HG02623 (cell line): ENCODE data around the gene PRSS50.
"Not testable (repeated sequence)": the region's sequence is repeated elsewhere in the genome, so short reads cannot be mapped to it uniquely, and the experiment has no call there.

Source experiments
- ATAC-seq: cut with Tn5 transposase; IDR thresholded peaks from one replicate; pipeline ENCODE4 v1.9.1; 2021; ENCODE audit warnings: moderate library complexity; ENCODE audit not compliant: unreplicated experiment

Gene PRSS50, protein sequence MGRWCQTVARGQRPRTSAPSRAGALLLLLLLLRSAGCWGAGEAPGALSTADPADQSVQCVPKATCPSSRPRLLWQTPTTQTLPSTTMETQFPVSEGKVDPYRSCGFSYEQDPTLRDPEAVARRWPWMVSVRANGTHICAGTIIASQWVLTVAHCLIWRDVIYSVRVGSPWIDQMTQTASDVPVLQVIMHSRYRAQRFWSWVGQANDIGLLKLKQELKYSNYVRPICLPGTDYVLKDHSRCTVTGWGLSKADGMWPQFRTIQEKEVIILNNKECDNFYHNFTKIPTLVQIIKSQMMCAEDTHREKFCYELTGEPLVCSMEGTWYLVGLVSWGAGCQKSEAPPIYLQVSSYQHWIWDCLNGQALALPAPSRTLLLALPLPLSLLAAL

DNA sequence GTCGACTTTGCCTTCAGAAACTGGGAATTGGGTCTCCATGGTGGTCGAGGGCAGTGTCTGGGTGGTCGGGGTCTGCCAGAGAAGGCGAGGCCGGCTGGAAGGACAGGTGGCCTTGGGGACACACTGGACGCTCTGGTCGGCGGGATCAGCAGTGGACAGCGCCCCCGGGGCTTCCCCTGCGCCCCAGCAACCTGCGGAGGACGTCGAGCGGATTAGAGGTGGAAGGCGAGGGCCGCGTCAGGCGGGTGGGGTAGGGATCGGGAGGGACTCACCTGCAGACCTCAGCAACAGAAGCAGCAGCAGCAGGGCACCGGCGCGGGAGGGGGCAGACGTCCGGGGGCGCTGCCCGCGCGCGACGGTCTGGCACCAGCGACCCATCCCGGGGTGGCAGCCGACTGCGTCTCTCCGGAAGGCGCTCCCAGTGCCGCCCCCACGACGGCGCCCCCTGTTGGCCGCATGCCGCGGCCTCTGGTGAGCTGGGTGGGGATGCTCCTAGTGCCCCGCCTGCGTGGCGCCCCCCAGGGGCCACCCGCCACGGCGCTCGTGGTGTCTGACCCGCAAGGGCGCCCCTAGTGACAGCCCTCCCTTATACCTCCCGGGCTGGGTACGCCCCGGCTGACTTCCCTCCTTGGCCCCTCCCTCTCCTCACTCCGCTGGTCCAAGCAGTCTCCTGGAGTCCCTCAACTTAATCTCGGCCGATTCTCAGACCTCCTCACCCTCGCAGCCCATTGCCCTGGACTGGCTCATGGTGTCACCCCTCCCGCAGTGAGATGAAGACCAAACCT lies at the start of gene PRSS50:
Gene PRSS50, minus strand, starts transcription at position 423 of the 785 bp plus-strand sequence. Its CDS starts 45 bp downstream, at position 378.
- ATAC-seq, result no peak

DNA sequence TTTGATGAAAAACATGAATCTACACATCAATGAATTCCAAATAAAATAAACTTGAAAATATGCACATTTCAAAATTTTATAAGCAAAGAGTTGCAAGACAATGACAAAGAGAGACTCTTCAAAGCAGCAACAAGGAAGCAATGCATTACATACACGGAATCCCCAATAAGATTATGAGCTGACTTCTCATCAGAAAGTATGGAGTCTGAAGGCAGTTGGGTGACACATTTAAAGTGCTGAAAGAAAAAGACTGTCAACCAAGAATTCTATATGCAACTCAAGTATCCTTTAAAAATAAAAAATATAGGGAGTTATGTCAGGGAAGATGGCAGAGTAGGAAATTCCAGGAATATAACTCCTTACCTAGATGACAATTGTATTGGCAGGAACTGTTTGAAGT lies 46.5 kb upstream of the PRSS50 start:
- no peak for ATAC-seq

DNA sequence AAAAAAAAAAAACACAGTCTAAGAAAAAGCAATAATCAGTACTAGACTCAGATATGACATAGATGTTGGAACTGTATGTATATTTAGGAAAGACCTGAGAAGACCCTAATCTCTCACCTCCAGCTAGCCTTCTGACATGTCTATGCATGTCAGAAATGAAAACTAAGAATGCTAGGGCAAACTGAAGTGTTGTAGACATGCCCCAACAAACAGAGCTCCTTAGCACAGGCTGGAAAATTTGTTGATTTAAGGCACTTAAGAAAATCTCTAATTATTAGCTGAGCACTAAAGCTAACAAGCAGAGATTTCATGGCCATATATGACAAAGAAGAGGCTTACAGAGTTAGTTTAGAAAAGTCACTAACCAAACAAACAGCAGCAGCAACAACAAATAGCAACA lies 45.5 kb upstream of the PRSS50 start:
- no peak for ATAC-seq

DNA sequence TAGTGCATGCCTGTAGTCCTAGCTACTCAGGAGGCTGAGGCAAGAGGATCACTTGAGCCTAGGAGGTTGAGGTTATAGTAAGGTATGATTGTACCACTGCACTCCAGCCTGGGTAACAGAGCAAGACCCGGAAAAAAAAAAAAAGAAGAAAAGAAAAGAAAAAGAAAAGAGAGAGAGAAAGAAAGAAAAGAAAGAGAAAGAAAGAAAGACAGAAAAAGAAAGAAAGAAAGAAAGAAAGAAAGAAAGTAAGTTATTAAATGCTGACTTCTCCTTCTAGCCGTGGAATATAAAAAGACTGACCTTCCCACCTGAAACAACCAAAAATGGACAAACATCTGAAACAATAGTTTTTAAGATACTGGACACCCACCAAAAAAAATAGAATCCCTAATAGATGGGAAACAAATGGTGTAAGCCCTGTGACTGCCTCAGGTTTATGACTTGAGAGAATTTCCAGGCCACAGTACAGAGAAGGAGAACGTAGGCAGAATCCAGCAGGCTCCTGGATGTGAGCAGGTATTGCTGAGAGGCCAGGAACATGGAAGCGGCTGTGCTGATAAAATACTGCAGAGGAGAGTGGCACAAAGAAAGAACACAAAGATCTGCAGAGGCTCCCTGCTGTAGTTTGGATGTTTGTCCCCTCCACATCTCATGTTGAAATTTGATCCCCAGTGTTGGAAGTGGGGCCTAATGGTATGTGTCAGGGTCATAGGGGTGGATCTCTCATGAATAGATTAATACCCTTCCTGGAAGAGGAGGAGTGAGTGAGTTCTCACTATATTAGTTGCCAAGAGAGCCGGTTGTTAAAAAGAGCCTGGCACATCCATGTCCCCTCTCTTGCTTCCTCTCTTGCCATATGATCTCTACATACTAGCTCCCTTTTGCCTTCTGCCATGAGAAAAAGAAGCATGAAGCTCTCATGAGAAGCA lies 41.8 kb upstream of the PRSS50 start:
- ATAC-seq, result no peak

DNA sequence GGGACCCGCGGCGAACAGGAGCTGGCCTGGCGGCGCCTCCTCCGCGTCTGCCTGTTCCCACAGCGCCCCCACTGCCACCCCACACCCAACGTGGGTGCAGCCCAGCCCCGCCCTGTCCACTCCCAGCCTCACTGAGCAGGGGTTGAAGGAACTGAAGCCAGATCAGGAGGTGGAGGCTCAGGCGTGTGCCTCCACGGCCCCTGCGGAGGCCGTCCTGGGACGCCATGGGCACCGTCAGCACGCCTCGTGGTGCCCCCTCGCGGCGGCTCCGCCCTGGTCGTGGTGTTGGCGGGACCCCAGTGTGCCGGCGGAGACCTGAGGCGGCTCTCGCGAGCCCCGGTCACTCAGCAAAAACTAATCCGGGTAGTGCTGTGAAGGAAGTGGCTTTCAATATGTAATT lies 39.0 kb upstream of the PRSS50 start:
- no peak for ATAC-seq

DNA sequence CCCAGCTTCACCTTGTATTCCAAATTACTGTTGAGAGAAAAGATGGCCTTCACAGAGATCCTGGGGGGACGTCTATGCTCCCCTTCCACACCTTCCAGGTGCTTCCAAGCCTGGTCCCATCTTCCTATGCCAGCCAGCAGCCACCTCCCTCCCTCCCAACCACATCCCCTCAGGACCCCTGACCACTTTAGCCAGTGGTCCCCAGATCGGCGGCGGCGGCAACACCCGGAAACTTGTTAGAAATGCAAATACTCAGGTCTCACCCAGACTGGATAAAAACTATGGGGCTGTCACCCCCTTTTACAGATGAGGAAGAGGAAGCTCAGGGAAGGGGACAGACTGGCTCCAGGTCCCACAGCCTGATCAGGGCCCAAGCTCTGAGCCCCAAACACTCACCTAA lies 38.0 kb upstream of the PRSS50 start:
- ATAC-seq, result no peak

DNA sequence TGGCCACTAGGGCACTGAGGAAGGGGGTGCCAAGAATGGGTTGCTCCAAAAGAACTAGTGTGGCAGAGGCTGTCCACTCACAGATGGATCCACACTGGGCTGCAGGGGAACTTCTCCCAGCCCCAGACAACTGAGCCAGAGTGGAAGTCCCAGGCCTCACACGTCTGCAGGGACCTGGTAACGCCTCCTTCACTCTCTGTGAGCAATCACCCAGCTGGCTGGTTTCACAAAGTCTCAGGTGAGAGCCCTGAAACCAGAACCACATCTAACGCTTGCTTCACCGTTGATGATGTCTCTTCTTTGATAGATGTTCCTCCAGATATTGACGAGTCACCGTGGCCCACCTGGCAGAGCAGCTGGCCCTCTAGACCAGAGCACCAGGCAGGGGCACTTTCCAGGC lies 35.5 kb upstream of the PRSS50 start:
- not testable (repeated sequence) for ATAC-seq

DNA sequence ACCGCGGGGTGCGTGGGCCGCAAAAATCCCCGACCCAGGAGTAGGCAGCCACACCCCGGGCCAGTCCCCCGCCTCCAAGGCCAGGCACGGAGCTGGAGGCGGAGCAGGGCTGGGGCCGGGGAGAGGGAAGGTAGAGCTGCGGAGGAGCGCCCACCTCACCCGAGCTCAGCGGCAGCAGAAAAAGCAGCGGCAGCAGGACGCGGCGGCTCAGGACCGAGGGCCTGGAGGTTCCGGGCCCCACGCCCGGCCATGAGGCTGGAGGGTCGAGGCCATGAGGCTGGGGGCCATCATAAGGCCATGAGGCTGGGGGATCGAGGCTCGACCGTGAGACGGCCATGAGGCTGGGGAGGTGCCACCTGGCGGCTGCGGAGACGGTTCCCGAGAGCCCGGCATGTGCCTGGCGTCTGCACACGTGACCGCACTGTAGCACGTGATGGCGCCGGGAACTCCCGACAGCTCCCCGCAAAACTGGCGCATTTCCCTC lies 32.9 kb upstream of the PRSS50 start:
- ATAC-seq, result no peak

DNA sequence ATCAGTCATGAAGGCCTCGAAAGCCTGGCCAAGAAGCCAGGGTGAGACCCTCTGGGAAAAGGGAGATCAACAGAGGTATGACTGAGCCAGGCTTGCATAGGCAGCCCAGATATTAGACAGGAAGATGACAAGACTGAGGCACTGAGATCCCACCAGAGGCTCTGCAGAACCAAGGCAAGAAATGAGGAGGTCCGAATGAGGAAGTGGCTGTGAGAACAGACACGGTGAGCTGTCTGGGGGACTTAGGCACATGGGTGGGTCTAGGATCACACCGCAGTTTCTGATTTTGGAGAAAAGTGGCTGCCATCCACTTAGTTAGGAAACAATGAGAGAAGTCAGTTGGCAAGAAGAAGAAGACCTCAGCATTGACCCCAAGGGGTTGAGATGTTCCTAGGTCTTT lies 31.5 kb upstream of the PRSS50 start:
- ATAC-seq, result no peak

DNA sequence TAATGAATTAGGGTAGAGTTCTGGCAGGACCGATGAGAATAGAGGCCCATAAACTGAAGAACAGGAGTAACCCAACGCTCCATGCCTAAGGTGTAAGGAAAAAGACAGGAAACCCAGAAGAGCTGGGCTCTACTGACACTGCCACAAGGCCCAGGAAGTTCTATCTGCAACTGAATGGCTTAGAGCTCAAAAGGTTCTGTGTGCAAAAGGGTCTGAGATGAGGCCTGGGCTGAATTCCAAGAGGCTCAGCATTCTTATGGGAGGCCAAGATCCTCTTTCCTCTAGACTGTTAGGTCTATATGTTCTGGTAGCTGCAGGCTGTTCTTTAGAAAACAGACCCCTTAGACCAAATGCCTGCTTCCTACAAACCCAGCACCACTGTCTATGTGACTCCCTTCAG lies 30.5 kb upstream of the PRSS50 start:
- ATAC-seq, result no peak

DNA sequence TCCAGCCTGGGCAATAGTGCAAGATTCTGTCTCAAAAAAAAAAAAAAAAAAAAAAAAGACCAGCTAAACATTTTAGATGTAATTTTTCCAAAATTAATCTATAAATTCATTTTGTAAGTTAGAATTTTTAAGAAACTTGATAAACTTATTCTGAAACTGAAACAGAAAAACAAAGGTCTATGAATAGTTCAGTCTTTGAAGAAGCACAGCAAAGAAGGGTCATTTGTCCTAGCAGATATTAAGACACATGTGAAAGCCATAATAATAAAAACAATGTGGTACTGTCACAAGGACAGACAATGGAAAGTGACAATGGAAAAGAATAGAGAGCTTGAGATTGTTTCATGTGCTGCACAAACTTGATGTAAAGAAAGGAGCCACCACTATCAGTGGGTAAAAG lies 29.0 kb upstream of the PRSS50 start:
- ATAC-seq, result no peak

DNA sequence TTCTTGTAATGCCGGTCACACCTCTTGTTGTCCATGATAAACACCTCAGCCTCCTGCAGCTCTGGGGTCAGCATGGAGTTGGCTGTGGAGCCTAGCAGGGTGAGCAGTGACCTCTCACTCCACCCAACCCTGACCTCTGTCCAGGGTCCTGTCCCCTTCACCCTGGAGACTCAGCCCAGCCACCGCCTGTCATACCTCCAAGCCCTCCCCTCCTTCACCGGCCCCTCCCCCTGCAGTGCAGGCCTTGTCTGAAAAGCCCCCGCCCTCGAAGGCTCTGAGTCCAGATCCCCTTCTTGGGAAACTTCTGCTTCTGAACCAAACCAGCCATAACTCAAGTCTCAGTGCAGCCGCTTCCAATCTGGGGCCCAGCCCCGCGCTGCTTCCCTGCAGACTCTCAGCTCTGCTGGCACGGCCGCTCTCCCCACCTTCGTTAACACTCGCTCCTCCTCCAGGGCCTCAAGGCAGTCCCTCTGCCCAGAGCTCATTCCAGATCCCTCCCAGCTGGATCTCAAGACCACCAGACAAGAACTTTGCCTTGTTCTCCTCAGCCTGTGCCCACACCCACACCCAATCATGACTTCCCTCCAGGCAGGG lies 25.4 kb upstream of the PRSS50 start:
- ATAC-seq, result no peak

DNA sequence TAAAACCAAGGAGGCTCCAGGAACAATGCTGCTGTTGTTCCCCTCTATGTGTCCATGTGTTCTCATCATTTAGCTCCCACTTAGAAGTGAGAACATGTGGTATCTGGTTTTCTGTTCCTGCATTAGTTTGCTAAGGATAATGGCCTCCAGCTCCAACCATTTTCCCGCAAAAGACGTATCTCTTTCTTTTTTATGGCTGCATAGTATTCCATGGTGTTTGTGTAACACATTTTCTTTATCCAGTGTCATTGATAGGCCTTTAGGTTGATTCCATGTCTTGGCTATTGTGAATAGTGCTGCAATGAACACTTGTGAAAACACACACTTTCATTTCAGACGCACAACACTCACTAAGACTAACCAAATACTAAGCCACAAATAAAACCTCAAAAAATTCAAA lies 21.9 kb upstream of the PRSS50 start:
- not testable (repeated sequence) for ATAC-seq

DNA sequence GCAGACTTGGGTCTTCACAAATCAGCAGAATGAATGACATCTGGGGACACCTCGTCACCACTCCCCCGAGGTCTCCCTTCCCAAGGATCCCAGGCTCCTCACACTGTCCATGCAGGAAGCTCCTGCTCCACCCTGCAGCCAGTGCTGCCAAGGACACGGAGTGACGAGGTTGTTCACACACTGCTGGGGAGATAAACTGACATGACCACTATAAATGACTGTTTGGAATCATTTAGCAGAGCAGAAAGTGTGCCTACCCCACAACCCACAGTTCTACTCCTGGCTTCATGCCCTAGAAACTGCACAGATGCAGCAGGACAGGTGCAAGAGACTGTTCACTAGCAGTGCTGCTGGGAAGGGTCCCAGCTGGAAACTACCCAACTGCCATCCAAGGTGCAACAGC lies 19.7 kb upstream of the PRSS50 start:
- ATAC-seq, result no peak

DNA sequence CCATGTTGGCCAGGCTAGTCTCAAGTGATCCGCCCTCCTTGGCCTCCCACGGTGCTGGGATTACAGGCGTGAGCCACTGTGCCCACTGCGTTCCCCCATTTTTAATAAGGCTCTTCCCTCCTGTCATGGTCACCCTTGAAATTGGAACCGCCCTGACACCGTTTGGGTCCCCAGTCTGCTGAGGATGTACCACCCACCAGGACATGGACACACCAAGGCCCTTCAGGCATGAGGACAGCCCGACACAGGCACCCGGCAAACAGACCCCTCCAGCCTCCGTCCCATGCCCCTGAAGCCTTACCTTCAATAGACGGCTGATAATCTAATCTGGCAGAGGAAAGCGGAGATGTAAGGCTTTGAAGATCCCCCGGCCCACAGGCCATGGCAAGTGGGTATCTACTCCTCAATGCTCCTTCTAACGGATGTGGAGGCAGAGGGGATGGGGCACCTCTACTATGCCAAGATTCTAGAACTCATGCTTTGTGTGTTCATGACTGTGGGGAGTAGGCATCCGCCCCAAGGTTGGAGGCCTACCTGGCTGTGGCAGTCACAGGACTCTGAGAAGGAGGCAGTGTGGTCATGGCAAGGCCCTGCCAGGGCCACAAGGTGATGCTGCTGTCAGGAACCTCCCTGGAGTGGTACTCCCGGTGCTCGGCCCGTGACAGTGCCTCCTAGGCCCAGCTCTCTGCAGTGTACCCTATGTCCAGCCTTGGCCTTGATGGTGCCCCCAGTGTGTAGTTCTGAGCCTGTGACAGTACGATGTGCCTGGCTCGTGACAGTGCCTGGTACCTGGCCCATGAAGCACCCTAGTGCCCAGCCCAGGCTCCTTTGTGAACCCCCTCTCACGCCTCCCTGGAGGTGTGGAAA lies 18.6 kb upstream of the PRSS50 start:
- ATAC-seq, result no peak

DNA sequence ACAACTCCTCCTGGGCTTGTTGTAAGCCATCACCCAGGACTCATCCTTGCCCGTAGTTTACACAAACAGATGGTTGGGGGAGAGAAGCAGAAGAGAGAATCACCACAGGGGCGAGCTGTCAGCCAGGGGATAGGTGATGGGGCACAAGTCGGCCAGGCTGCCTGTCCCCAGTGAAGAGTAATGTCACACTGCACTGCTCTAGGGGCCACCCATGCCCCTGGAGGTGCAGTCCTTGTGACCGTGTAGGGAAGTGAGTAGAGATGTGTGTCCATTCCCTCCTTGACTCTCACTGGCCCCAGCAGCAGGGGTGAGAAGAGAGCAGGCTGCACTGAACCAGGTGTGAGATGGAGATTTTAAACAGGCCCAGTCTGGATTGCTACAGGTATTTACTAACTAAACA lies 17.1 kb upstream of the PRSS50 start:
- no peak for ATAC-seq

DNA sequence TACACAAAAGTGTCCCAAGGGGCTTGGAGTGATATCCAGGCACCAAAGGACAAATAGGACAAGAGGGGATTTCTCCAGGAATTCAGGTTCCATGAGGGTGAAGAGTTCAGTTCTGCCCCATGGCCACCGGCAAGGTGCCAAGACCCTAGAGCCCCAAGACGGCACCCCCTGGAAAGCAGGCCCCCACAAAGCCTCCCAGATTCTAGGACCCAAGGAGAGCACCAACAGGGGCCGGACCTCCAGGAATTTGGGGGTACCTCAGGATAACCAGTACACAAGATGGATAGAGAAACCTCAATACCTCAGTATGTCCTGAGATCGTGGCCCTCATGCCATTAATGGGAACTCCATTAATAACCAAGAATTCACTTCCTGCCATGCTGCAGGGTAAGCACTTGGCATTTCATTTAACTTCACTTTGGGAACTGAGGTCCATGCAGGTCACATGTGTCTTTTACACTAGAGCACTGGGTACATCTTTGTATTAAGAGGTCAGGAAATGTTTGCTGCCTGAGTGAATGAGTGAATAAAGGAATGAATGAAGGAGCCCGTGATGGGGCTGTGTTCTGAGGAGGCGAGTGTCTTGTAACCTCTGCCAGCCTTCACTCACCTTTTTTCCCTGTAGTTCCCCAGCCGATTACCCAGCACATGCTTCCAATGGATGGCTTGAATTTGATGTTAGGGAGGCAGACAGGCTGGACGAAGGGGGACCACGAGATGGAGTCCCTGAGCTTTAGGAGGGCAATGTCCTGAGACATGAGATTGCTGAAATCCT lies 15.5 kb upstream of the PRSS50 start:
- no peak for ATAC-seq

DNA sequence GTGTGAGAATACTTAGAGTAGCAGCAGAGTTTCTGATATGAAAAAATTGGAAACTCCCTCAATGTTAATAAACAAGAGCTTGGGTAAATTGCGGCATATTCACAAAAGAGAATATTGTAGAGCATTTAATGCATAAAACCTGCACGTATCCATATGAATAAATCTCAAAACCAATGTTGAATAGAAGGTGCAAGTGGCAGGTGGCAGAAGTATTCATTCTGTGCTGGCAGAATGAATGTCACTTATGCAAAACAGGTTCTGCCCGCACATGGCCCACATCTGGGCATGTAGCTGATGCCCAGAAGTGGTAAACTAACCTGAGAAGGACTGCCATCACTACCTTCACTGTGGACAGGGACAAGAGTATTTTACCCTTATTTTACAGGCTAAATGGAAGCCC lies 14.1 kb upstream of the PRSS50 start:
- no peak for ATAC-seq

DNA sequence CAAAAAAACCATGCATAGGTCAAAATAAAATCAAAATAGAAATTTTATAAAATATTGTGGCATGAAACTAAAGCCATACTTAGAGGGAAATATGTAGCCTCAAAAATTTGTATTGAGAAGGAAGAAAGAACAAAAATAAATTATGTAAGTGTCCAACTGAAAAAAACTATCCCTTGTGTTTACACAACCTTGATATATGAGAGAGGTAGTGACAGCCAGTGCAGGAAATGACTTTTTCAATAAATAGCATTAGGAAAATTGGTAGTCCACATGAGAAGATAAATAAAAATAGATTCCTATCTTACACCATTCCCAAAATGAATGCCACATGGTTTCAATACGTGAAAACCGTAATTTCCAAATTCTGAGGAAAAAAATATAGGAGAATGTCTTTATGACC lies 13.2 kb upstream of the PRSS50 start:
- ATAC-seq, result no peak
